Smooth muscle cell of the brain vasculature (primary cell): ENCODE results near the gene RFX7.
A peak's percentile ranks its signal among the peaks of the same experiment; 100 is the strongest.

ENCODE experiments used
- DNase-seq: peaks from one replicate; pipeline ENCODE4 v3.0.0-alpha.2; 2012; ENCODE audit warnings: low read depth, low spot score

The RFX7 gene

GRCh38 chr15:56244038-56244810, 545 bp upstream of the RFX7 start:
- peak; percentile 35 for DNase-seq

DNA sequence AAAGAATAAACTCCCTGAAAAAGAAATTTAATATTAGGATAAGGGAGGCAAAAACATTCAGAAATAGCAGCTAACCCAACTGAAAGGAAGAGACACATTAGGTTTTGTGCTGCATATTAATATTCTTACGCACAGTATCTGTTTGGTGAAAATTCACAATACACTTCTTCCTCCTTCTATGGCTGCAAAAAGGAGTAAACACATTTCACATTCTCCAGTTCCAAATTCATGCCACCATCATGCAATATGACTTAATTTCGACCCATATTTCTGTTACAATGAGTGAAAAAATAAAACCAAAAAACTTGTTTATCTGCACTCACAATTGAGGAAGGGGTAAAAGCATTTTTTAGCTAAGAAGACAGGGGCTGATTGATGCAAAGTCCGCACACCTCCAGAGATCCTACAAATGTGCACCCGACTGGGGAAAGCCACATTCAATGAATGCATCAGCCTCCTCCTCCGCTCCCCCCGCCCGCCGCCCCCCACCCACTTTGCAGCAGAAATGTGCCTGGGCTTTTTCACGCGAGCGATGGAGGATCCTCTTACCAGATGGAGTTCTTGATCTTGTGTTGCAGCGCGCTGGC, 1.0 kb downstream of the RFX7 start:
- DNase-seq = no peak

GRCh38 chr15:56241374-56242105, 2.1 kb downstream of the RFX7 start:
- DNase-seq = no peak

DNA sequence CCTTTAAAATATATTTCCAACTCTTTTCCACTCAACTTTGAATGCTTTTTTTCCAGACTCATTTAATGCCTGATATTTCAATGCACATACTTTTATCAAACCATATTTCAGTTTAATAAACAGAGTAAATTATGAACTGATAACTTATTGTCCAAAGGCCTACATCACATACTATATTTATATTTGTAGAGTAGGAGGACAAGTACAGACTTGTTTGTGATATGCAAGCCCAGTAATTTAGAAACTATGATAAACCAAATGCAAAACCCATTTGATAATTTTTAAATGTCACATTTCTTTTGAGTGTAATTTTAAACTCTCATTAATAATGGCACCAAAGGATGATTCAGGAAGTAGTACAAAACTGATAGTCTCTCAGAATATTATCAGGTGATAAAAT, 3.3 kb downstream of the RFX7 start:
- no peak for DNase-seq

DNA sequence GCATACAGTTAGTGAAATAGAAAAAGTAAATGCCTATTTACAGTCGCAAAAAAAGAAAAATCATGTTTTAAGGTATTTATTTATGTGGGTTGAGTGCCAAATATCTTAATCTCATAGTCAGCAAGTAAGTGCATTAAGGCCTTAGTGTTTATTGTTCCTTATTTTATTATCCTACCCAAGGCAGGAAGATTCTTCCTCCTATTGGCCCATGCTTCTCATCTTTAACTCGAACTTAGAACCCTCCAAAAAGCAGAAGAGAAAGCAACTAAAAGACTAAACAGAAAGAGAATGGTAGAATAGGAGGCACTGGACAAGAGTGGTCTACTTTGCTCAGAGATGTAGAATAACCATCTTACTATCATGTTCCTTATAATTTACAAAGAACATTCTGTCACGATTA, 7.5 kb downstream of the RFX7 start:
- no peak for DNase-seq

GRCh38 chr15:56234804-56235203, 8.9 kb downstream of the RFX7 start:
- DNase-seq = no peak

GRCh38 chr15:56233549-56233948, 10.1 kb downstream of the RFX7 start:
- DNase-seq = no peak

GRCh38 chr15:56232058-56232457, 11.6 kb downstream of the RFX7 start:
- no peak for DNase-seq

DNA sequence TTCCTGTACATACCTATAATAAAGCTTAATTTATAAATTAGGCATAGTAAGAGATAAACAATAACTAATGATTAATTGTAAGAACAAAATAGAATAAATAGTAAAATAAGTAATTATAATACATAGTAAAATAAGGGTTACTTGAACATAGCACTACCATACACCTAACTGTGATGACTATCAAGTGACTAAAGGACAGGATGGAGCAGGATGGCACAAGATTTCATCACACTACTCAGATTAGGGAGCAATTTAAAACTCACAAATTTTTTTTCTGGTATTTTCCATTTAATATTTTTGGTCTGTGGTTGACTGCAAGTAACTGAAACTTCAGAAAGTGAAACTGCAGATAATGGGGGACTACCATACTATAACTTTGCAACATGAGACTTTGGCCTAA, 14.8 kb downstream of the RFX7 start:
- no peak for DNase-seq

DNA sequence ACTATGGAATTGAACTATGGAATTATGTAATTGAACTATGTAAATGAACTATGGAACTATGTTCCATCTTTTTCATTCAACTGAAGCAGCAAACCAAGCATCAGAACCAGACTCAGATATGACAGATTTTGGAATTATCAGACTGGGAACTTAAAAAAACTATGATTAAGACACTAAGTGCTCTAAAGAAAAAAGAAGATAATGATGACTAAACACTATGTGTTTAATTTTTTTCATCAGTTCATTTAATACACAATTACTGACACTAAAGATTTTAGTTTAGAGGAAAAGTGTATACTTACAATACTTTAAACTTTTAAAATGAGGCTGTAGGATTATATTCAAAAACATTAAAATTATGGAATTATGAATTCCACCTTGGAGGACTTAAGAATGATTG, 15.3 kb downstream of the RFX7 start:
- DNase-seq = no peak

DNA sequence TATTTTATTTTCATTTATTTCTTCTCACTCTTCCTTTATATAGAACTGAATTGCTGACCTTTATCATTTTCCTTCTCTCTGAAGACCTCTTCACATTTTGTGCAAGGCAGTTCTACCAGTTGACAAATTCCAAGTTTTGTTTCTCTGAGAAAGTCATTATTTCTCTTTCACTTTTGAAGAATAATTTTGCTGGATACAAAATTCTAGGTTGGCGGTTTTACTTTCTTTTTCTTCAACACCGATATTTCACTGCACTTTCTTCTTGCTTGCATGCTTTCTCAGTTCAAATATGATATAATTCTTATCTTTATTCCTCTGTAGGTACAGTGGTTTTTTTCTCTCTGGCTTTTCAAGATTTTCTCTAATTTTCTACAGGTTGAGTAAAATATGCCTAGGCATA, 15.9 kb downstream of the RFX7 start:
- DNase-seq = no peak

DNA sequence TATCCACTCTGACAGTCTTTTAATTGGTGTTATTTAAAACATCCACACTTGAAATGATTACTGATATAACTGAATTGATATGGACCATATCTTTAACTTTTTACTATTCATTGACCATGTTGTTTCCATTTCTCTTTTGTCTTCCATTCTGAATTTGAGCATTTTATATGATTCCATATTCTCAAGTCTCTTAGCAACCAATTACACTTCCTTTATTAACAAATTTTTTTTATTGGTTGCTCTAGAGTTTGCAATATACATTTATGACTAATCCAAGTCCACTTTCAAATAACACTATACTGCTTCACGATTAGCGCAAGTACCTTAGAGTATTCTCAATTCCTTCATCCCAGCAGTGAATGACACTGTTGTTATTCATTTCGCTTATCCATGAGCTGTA, 16.4 kb downstream of the RFX7 start:
- no peak for DNase-seq

- no peak for DNase-seq
These were observed 18.2 kb downstream of the RFX7 start for GRCh38 chr15:56225520-56225919.

DNA sequence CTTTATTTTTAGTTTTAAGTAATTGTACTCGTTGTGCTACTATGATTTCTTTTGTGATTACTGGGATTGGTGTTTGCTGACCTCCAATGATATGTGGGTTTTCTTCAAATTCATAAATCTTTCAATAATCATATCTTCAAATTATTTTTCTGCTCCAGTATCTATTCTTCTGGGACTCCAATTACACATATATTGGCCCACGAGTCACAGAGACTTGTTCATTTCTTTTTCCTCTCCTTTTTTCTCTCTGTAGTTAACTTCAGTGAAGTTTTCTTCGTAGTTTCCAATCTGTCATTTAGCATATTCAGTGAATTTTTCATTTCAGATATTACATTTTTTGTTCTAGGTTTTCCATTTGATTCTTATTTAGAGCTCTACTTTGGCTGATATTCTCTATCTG, 21.4 kb downstream of the RFX7 start:
- no peak for DNase-seq

GRCh38 chr15:56217341-56217740, 26.3 kb downstream of the RFX7 start:
- DNase-seq = no peak

- DNase-seq = peak; percentile 86
These were observed 27.9 kb downstream of the RFX7 start for GRCh38 chr15:56215769-56216168.

- DNase-seq = no peak
These were observed 31.6 kb downstream of the RFX7 start for GRCh38 chr15:56211960-56212550.

DNA sequence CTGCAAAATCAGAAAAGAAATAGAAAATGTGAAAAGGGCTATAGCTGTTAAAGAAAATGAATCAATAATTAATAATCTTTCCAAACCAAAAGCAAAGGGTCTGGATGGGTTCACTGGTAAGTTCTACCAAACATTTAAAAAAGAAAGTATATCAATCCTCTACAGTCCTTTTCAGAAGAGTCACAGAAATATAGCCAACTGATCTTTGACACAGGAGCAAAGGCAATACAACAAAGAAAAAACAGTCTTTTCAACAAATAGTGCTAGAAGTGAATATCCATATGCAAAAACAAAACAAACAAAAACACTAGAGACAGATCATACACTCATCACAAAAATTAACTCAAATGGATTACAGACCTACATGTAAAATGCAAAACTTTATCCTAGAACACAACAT, 32.6 kb downstream of the RFX7 start:
- DNase-seq = no peak

DNA sequence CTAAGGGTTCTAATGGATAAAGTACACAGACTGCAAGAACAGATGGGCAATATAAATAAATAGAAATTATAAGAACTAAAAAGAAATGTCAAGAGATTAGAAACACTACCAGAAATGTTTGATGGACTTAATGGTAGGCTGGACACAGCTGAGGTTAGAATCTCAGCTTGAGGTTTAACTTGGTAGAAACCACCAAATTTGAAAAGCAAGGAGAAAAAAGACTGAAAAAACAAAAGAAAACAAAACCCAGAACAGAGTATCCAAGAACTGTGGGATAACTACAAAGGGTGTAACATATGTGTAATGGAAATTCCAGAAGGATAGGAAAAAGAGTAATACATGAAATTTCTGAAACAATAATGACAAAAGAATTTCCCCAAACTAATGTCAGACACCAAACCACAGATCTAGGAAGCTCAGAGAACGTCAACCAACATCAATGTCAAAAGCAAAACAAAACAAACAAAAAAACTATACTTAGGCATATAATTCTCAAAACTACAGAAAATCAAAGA, 35.0 kb downstream of the RFX7 start:
- DNase-seq = peak; percentile 17

DNA sequence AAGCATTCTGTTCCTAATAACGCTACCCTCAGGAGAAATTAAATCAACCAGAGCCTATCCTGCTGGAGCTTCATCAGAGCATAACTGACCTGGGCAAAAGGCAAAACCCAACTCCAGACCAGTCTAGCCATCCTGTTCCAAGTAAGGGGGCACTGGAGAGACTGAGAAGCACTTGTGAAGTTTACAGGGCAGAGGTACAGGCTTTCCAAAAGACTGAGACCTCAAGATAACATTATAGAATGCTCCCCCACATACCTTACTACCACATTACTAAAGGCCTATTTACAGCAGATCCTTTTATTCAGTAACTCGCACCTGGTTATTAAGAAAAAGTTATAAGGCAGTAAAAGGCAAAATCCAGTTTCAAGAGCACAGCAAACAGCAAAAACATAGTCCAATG, 35.5 kb downstream of the RFX7 start:
- no peak for DNase-seq

- DNase-seq = no peak
These were observed 36.0 kb downstream of the RFX7 start for GRCh38 chr15:56207711-56208110.

- no peak for DNase-seq
These were observed 36.6 kb downstream of the RFX7 start for GRCh38 chr15:56207092-56207491.
